NCI-H2227 treated with DMSO at 0.1 percent for 48 hours (cell line): ENCODE measurements around the gene INPP5K.
"Not testable (repeated sequence)": the region's sequence is repeated elsewhere in the genome, so short reads cannot be mapped to it uniquely, and the experiment has no call there.

ENCODE experiments used
- DNase-seq: peaks from one replicate; lab custom pipeline; 2025; lab: John Stamatoyannopoulos, UW

INPP5K gene

DNA sequence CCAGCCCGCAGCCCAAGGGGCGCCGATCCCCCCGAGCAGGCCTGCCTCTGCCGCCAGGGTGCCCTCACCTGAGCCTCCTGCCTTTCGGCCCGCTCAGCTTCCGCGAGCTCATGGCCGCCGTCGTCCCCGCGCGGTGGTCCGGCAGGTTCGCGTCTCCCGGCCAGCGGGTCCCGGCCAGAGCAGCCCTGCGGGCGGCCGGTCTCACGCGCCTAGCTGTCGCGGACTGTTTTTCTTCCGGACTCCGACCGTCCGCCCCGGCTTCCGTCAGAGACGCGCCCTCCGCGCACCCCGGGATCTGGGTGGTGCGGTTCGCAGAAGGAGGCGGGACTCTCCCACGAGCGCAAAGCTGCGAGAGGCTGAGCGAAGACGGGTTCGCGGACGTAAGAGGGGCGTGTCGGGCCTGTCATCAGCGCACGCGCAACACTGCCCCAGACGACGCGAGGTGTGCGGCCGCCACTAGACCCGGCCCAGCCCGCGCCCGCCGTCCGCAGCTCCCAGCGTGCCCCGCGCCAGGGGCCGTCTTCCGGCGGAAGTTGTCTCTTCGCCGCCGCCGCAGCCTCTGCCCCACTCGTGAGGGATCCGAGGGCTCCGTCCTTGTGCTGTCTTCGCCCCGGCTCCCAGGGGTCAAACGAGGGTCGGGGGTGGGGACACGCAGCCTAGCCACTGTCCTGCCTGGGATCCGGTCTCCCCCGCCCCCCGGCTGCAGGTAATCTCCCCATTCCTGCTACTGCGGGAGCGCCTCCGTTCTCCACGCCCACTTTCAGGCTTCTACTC lies at the start of gene INPP5K:
INPP5K (minus strand) TSS at position 225 of the 774 bp plus-strand sequence; CDS start at position 112, 113 bp downstream.
- peak; percentile 89 for DNase-seq

DNA sequence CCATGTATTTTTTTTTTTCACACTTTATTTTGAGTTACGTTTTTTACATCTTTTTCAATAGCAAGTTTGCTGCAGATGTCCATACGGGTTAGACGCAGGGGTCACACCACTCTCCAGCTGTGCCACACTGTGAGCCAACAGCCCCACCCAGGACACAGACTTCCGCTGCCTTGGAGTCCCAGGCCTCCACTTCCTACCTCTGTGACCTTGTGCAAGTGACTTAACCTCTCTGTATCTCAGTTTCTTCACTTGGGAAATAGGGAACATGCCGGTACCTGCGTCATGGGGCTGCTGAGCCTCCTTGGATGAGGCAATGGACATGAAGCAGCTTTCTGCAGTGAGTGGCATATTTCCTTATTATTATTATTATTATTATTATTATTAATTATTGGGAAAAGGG lies 49.5 kb upstream of the INPP5K start:
- DNase-seq = no peak

DNA sequence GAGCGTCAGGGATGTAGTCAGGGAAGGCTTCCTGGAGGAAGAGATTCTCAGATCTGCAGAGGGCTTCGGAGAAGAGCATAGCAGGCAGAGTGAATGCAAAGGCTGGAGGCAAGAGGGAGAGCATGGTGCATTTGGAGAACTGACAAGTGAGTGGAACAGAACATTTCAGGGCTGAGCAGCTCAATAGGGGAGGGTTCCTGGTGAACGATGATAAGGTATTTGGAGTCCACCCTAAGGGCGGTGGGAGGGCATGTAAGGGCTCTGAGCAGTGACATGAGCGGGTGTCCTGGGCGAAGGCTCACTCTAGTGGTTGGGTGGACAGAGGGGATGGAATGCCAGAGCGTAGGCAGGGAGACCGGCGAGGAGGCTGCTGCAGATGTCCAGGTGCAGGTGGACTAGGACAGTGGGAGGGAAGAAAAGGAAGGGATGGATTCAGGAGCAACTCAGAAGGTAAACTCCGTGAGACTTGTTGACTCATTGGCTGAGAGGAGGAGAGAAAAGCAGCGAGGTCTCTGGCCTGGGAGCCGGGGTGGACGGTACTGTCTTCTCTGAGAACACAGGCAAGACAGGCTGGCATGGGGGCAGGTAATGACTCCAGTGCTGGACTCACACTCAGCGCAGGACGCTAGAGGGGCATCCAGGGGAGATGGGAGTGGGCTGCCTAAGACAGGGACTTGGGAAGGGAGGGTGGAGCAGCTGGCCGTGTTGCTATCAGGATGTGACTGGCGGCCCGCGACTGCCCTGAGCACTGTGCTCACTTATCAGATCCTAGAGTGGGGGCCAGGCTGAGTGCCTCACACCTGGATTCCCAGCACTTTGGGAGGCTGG lies 47.6 kb upstream of the INPP5K start:
- no peak for DNase-seq

DNA sequence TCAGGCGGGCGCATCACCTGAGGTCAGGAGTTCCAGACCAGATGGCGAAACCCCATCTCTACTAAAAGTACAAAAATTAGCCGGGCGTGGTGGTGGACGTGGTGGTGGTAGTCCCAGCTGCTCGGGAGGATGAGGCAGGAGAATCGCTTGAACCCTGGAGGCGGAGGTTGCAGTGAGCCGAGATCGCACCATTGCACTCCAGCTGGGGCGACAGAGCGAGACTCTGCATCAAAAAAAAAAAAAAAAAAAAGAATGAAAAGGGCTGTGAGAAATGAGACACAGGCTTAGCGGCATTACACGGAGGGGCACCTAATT lies 47.0 kb upstream of the INPP5K start:
- DNase-seq = not testable (repeated sequence)

DNA sequence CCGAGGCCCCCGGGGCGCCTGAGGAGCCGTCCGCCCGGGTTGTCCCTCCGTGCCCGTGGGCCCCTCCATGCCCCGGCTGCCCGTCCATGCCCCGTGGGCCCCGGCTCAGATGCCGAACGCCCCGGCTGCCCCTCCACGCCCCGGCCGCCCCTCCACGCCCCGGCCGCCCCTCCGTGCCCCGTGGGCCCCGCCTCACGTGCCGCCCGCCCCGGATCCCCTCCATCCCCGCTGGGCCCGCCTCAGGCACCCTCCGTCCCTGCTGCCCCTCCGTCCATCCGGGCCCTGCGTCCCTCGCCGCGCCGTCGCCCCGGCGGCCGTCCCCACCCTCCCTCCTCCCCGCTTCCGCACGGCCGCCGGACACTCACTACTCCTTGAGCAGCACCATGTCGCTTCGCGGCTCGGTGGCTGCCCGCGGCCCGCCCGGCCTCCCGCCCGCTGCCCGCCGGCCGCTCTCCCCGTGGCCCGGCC lies 45.8 kb upstream of the INPP5K start:
- DNase-seq = no peak

DNA sequence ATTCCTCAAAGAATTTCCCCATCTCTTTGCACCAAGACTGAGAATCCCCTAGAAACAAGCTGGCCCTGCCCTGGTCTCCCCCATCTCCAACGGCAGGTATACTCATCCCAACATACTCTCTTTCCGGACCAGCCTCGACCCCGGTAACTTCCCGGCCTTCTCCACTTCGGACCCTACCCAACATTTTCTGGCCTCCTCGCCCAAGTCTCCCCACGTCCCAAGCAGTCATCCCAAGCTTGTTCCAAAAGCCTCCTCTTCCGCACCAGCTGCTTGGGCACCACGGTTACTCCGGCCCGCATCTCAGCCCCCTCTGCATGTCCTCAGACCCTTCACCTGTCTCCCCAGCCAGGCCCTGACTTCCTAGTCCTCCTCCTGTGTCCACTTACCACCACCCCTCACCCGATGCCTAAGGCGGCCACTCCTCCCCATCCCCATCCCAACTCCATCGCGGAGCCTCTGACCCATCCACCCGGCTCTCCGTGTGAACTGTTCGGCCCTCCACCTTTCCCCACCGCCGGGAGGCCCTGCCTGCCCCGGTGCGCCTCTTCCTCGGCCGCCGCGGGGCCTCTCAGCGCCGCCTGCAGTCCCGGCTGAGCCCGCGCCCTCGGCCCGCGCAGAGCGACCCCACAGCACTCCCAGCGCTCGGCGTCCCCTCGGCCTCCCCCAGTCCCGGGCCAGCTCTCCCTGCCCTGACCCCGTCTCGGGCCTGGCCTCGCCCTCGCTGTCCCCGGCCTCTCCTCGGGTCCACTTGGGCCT lies 45.2 kb upstream of the INPP5K start:
- DNase-seq = no peak

DNA sequence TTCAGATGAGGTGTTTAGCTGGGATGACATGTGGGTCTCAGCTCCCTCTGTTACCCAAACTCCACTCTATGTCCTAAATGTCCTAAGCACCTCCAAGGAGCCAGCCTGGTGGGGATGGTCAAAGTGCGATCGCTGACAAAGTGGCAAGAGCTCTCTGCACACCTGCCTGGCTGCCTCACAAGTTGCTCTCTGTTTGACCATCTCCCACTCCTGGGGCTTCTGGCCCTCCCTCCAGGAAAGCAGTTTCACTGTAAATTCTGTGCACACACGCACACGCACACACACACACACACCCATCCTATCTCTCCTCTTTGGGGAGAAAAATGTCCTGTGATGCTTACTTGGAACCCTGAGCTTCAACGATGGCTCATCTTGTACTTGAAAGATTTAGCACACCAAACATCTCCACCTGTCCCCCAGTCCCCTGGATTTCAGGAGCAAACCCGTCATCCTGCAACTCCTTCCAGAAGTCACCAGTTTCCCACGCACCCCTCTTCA lies 44.5 kb upstream of the INPP5K start:
- no peak for DNase-seq

DNA sequence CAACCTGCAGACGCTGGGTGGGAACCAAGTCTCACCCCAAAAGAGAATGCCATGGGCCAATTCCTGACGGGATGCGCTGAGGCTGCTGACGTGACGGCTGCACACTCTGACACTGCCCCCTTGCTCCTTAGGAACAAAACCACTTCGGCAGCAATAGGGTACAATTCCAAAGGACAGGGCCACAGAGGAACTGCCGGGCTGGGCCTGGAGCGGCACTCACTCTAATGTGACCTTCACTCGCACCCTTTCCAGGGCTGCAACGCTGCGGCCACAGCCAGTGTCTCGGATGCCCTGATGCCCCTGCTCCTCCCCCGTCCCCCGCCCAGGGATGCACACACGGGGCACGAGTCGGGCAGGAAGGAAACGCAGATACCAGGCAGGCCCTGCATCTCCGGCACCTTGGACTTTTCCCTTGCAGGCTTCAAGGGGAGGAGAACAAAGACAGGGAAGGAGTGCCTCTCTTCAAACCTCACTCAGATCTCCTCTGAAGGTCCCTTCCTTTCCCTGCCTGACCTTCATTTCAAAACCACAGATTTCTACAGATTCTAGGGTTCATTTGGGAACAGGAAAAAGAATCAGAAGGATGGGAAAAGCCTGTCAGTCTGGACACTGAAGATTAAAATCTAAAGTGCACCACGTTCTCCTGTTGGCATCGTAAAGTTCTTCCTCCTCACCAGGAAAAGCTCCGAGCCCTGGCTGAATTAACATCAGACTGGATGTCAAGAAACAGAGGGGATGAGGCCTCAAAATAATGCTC lies 43.9 kb upstream of the INPP5K start:
- DNase-seq = no peak

DNA sequence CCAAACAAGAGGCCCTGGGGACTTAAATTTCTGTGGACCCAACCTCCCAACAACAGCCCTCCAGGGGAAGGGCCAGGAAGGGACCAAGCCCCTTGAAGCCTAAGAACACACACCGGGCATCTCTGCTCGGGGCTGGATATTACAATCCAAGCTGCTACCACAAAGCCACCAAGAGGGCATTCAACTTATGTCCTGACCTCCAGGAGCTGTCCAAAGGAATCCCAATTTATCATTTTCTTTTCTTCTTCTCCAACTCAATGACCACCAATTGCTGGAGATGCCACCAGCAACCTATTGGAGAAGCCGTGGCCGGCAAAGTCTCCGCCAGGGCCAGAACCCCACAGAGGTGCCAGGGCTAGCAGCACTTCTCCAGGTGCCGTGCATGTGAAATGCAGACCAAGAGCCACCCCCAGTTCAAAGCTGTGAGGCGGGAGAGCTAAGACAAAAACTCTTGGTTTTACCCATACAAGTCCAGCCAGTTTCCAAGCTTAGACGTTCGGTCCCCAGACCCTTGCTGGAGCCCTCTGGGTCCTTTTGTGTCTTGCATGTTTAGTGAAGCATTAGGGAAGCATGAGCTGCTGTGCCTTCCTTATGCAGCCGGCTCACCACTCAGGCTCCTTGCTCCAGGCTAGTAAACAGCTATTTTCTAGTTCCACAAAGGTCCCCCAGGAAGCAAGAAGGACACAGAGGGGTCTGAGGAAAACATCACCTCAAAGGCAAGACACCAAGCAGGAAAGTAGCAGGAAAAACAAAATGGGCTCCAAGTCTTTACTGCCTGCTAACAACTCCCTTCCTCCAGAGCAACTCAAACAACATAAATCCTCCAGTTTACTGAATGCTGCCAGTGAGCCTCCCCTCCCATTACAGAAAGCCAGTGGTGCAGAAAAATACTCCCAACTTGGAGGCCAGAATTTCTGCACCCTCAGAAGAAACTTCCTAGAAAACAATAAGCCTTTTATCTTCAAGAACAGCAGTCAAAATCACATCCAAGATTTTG lies 42.9 kb upstream of the INPP5K start:
- DNase-seq = no peak

DNA sequence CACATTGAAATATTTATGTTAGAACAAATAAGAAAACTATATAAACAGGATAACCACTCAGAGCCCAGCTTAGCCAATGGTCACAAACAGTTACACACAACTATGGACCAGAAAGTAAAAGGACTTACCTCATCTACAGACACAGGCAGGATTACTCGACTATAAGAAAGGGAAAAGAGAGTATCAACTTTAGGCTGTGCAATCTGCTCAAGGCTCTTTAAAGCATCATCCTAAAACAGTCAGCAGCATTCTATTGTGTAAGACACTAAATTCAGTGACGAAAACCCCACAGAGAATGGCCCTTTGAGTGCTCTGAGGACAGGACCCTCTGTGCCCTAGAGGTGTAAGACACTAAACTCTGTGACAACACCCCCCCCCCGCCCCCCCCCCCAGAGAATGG lies 42.0 kb upstream of the INPP5K start:
- no peak for DNase-seq

DNA sequence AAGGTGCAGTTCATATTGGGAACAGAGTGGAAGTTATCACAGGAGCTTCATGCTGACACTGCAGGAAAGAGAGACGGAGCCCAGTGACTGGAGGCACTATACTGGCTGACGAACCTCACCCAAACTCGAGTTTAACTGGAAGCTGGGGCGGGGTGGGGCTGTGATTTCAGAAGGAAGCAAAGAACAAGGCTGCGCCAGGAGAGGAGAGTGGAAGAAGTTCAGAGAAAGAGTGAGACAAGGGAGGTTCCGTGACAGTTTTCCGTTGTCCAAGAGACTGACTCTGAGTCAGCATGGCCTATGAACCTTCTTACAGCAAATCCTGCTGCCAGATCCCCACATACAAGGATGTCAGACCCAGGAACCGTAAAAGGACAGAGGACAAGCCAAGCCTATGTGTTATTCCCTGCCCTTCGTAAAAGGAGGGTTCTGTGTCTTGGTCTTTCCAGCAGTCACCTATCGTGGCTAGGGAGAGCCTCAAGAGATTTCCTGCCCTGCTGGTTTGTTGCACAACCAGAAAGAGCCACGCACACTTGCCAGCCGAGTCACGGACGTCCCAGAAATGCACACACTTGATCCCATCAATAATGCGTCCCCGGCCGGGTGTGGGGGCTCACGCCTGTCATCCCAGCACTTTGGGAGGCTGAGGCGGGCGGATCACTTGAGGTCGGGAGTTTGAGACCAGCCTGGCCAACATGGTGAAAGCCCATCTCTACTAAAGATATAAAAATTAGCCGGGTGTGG lies 41.1 kb upstream of the INPP5K start:
- DNase-seq = no peak

DNA sequence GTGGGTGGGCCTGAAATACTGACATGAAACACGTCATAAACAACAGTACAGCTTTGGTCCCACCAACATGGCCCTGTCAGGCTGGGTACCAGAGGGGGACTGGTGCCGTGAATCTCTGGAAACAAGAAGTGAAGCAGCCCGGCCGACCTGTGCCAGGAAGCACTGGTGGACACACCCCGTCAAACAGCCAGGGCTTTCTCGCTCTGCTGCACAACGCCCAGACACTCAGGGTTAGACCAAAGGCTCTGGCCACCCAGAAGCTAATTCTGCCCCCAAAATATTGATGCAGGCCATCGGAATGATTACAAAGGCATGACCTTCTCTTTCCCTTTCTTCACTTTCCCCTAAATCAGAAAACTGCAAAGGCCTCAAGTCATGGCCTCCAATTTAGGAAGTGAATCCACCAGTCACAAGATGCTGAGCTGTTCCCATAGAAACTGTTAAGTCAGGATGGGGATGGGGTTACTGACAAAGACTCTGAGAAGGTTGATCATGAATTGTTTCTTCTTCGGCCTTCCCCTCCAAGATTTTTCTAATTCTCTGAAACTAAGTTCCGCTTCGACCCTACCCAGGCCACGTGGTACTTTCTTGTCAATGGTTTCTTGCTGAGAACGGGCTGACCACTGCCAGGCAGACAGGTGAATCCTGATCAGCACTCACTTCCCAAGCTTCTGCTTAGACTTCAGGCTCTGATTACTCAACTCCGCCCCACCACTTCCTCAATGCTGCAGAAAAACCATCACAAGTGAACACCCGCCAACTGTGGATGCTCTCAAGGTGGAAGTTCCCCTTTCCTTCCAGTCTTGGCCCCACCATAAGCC lies 39.4 kb upstream of the INPP5K start:
- no peak for DNase-seq

DNA sequence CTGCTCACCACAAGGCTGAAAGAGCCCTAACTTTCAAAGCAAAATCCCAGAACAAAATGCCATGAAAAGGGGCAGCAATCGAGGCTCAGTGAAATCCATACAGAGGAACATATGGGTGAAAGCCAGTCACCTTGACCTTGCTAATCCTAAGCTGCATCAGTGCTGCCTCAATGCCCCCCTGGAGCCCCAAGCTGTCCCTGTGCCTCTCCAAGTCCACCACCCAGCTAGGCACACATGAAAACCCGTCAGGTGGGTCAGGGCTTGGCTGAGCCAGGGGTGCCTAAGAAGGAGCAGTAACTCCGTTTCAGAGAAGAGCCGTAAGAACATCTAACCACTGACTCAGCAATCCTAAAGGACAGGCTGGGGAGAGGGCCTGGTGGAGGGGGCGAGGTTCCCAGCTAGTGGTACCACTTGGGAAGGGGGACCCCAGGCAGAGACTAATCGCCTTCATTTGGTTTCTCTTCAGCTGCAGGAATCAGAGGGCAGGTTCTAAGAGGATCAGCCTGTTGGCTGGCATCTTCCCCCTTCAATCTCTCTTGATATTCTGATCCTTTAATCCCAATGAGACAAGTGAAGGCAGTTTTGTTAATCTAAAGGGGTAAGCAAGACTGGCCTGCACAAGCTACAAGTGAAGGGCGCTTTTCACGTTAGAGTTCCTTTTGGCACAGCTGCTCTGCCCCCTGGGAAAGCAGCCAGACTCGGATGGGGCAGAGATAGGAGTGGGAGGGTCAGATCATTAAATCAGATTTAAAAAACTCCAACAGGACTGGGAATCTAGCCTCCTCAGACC lies 38.5 kb upstream of the INPP5K start:
- no peak for DNase-seq

DNA sequence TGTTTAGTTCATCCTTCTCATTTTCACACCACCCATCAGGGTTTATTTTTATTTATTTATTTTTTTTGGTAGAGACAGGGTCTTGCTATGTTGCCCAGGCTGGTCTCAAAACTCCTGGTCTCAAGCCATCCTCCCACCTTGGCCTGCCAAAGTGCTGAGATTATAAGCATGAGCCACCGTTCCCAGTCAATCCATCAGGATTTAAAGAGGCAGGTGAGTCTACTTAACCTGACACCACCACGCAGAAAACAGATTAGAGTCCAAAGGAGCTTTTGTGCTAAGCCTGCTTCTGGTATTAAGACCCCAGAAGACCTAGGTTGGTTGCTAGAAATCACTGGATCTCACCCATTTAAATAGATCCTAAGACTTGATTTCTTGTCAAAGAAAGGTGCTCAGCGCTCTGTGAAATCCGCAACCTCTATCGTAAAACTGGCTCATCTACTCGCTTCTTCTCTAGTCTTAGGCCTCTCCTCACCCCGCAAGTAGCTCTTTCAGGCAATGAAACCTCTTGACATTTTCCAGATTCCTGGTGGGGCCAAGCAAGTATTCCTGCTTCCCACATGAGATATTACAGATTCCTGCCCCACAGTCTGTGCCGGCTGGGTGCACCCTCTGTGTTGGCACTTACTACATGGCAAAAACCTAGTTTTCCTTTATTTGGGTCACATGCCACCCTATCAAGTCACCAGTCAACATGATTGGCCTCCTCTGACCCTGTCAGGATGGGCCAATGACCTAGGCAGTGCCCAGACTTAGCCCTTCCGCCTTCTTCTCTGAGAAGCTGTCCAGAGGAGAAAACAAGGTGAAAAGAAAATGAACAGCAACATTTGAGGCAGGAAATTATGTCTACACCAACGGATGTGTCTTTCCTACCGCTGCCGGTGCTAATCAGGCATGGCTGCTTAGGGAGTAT lies 37.2 kb upstream of the INPP5K start:
- DNase-seq = no peak

DNA sequence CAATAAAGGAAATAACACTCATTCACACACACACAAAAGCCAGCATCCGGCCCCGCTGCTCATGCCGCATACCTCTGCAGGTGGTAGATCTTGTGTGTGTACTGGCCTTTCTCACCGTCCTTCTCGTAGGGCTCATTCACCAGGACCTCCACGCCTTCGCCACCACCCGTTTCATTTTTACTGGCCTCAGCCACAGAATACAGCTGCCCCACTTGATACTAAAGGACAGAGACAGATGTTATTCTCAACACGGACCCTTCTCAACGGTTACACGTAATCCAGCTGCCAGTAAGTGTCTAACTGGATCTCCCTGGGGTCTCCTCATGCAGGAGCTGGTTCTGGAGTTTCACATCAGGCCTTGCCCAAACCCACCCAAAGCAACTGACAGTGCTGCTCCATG lies 36.5 kb upstream of the INPP5K start:
- no peak for DNase-seq

DNA sequence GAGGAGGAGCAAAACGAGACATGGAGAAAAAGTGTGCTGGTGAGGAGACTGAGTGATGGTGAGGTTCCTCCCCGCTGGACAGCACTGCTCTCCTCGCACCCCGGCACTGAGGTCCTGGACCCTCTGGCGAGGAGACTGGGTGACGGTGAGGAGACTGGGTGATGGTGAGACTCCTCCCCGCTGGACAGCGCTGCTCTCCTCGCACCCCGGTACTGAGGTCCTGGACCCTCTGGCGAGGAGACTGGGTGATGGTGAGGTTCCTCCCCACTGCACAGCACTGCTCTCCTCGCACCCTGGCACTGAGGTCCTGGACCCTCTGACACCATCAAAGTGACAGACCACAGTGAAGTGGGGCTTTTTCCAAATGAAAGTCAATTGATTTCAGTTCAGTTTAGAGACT lies 35.3 kb upstream of the INPP5K start:
- DNase-seq = no peak

DNA sequence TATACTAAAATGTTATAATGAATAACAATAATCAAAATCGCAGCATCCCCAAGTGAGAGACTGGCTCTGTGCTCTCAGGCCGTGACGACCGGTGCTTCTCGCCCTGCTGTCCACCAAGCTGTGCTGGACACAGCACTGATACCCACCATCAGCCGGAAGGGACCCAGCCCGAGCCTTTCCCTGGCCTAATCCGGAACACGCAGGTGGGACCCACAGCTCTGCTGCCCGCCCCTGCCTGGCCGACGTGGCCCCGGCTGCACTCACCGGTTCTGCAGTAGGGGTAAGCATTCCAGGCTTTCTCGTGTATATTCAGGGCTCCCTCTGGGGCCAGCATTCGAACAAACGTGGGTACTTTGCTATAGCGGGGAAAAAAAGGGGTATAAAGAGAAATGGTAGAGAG lies 31.6 kb upstream of the INPP5K start:
- DNase-seq = no peak
